ENCODE results near the gene PMEL.

PMEL gene

DNA sequence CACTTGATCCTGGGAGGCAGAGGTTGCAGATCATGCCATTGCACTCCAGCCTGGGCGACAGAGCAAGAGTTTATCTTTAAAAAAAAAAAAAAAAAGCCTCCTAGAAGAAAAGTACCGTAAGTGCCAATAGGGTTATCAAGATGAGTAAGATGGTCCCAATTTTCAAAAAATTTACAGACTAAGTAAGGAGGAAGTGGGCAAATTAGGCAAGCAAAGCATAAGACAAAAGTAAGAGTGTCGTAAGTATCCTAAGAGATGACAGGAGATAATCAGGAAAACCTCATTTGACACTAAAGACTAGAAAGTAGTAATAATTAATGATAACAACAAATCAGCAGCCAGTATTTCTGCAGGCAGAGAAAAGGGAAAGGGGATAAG, 50.4 kb downstream of the PMEL start:
- no peak for ATAC-seq (ENCODE audit: low read depth)
- H3K9me3 ChIP-seq (ENCODE audit: severe bottlenecking), result no peaks in the 10 kb centered on the region
- H3K27me3 ChIP-seq (ENCODE audit: insufficient read depth, poor library complexity, severe bottlenecking), result no peaks in the 10 kb centered on the region
- TF ChIP-seq, protein P1, sequence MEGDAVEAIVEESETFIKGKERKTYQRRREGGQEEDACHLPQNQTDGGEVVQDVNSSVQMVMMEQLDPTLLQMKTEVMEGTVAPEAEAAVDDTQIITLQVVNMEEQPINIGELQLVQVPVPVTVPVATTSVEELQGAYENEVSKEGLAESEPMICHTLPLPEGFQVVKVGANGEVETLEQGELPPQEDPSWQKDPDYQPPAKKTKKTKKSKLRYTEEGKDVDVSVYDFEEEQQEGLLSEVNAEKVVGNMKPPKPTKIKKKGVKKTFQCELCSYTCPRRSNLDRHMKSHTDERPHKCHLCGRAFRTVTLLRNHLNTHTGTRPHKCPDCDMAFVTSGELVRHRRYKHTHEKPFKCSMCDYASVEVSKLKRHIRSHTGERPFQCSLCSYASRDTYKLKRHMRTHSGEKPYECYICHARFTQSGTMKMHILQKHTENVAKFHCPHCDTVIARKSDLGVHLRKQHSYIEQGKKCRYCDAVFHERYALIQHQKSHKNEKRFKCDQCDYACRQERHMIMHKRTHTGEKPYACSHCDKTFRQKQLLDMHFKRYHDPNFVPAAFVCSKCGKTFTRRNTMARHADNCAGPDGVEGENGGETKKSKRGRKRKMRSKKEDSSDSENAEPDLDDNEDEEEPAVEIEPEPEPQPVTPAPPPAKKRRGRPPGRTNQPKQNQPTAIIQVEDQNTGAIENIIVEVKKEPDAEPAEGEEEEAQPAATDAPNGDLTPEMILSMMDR (IDR thresholded peaks at IDR 0.05; ENCODE audit: poor library complexity, severe bottlenecking), result no peak
- H3K4me1 ChIP-seq (ENCODE audit: insufficient read depth, poor library complexity, severe bottlenecking), result peaks cover 15% of the 10 kb centered on the region
- H3K4me3 ChIP-seq (ENCODE audit: severe bottlenecking), result no peak overlapping the region
- no peak for DNase-seq (ENCODE audit: low spot score)
- H3K36me3 ChIP-seq (ENCODE audit: low read depth), result peaks cover 44% of the 10 kb centered on the region
- H3K27ac ChIP-seq (ENCODE audit: poor library complexity, severe bottlenecking), result peak overlapping the region; percentile 71

DNA sequence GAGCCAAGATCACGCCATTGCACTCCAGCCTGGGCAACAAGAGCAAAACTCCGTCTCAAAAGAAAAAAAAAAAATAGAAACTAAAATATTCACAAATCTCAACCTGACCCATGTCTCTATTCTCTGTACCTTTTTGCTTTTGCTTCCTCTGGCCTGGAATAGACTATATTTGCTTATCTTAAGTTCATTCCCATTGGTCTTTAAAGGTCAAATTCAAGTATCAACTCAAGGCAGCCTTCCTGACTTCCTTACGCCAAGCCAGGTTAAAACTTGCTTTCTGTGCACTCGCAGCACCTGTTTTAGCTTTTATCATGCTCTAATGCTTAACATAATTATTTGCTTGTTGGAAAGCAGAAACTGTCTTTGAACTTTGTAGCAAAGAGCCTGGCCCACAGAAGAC, 52.9 kb downstream of the PMEL start:
- Histone ChIP-seq H3K36me3 (ENCODE audit: low read depth) (peaks cover 38% of the 10 kb centered on the region), H3K27me3 (ENCODE audit: insufficient read depth, poor library complexity, severe bottlenecking) (no peaks in the 10 kb centered on the region), H3K9me3 (ENCODE audit: severe bottlenecking) (no peaks in the 10 kb centered on the region), H3K27ac (ENCODE audit: poor library complexity, severe bottlenecking) (no peak overlapping the region), H3K4me3 (ENCODE audit: severe bottlenecking) (no peak overlapping the region), H3K4me1 (ENCODE audit: insufficient read depth, poor library complexity, severe bottlenecking) (peaks cover 15% of the 10 kb centered on the region)
- TF ChIP-seq, protein P1 (IDR thresholded peaks at IDR 0.05; ENCODE audit: poor library complexity, severe bottlenecking), result no peak
- DNase-seq (ENCODE audit: low spot score), result no peak
- no peak for ATAC-seq (ENCODE audit: low read depth)

DNA sequence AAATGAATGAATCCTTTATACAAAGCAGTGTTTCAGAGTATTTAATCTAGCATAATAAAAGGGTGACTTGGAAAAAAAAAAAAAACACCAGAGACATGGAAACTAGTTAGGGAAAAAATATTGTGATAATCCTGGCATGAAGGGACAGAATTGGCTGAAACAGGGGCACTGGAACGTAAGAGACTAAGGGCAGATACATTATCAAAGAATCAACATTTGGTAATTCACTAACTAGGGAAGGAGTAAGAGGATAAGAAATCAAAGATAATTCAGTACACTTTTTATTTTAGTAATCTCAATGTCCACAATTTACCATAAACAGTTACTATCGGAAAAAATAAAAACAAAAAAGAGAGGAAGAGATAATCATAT, 56.3 kb downstream of the PMEL start:
- DNase-seq (ENCODE audit: low spot score) (no peak), ATAC-seq (ENCODE audit: low read depth) (no peak)
- H3K4me1 ChIP-seq (ENCODE audit: insufficient read depth, poor library complexity, severe bottlenecking), result peaks cover 6% of the 10 kb centered on the region
- H3K27ac ChIP-seq (ENCODE audit: poor library complexity, severe bottlenecking), result peak overlapping the region; percentile 15
- no peaks in the 10 kb centered on the region for H3K9me3 ChIP-seq (ENCODE audit: severe bottlenecking)
- TF ChIP-seq, protein P1 (IDR thresholded peaks at IDR 0.05; ENCODE audit: poor library complexity, severe bottlenecking), result no peak
- no peak overlapping the region for H3K4me3 ChIP-seq (ENCODE audit: severe bottlenecking)
- H3K27me3 ChIP-seq (ENCODE audit: insufficient read depth, poor library complexity, severe bottlenecking), result no peaks in the 10 kb centered on the region
- peaks cover 26% of the 10 kb centered on the region for H3K36me3 ChIP-seq (ENCODE audit: low read depth)

DNA sequence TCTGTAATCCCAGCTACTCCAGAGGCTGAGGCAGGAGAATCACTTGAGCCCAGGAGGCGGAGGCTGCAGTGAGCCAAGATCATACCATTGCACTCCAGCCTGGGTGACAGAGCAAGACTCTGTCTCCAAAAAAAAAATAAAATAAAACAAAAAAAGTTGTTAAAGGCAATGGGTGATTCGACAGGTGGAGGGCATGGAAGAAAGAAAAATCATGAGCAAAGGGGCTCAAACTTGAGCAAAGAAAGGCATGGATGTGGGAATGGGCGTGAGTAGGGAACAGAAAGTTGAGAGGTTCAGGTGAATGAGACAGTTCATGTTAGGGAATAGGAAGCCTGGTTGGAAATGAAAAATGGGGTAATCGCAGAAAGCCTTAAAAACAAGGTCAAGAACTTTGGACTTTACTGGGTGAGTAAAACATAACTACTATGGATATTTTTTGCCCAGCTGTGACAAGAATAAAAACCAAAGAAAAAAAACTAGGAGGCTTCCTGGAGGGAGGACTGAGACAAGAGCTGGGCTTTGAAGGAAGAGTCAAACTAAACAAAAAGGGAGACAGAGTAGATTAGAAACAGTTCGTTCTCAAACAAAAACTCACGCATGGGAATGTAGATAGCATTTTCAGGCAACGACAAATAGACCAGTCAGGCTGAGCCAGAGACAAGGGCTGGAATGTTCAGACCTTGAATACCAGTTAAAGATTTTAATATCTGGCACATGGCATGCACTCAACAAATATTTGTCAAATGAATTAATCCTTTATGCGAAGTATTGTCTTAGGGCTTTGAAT, 56.9 kb downstream of the PMEL start:
- ATAC-seq (ENCODE audit: low read depth), result no peak
- no peaks in the 10 kb centered on the region for H3K9me3 ChIP-seq (ENCODE audit: severe bottlenecking)
- no peak overlapping the region for H3K4me3 ChIP-seq (ENCODE audit: severe bottlenecking)
- TF ChIP-seq, protein P1 (IDR thresholded peaks at IDR 0.05; ENCODE audit: poor library complexity, severe bottlenecking), result no peak
- peaks cover 4% of the 10 kb centered on the region for H3K4me1 ChIP-seq (ENCODE audit: insufficient read depth, poor library complexity, severe bottlenecking)
- H3K27ac ChIP-seq (ENCODE audit: poor library complexity, severe bottlenecking), result peak overlapping the region; percentile 15
- no peak for DNase-seq (ENCODE audit: low spot score)
- peaks cover 22% of the 10 kb centered on the region for H3K36me3 ChIP-seq (ENCODE audit: low read depth)
- no peaks in the 10 kb centered on the region for H3K27me3 ChIP-seq (ENCODE audit: insufficient read depth, poor library complexity, severe bottlenecking)

DNA sequence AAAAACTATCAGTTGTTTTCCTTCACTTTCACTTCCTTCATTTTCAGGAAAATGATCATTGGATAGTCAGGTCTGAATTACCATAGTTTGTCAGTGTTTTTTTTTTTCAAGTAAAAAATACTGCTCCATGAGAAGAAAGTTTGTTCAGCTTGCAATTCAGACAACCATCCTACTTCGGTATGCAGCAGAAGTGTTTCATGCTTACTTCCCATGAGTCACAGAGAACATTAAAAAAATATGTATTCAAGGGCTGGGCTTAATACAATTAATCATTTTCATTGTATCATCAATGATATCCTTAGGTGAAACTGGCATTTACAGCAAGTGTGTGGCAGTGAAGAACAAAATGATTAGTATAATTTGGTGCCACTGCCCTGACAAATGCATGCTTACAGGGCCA, 59.8 kb downstream of the PMEL start:
- Histone ChIP-seq H3K4me3 (ENCODE audit: severe bottlenecking) (no peak overlapping the region), H3K27ac (ENCODE audit: poor library complexity, severe bottlenecking) (peak overlapping the region; percentile 31), H3K9me3 (ENCODE audit: severe bottlenecking) (no peaks in the 10 kb centered on the region), H3K36me3 (ENCODE audit: low read depth) (peaks cover 37% of the 10 kb centered on the region), H3K4me1 (ENCODE audit: insufficient read depth, poor library complexity, severe bottlenecking) (peaks cover 4% of the 10 kb centered on the region), H3K27me3 (ENCODE audit: insufficient read depth, poor library complexity, severe bottlenecking) (no peaks in the 10 kb centered on the region)
- DNase-seq (ENCODE audit: low spot score), result no peak
- TF ChIP-seq, protein P1 (IDR thresholded peaks at IDR 0.05; ENCODE audit: poor library complexity, severe bottlenecking), result no peak
- ATAC-seq (ENCODE audit: low read depth), result peak; percentile 86
